Suprapubic skin (tissue), 3 donors: Measurements from ENCODE around the gene KIF20A.

Source experiments
- POLR2A ChIP-seq, 2 donors: fragments of 450-650 bp; IDR thresholded peaks; one replicate each; pipeline ENCODE4 v1.6.1; 2017; ENCODE audit warnings: antibody characterized with exemption in 2 of 2, mild to moderate bottlenecking in 2 of 2, moderate library complexity in 2 of 2
- TF ChIP-seq, protein P1 (sequence below), 2 donors: fragments of 200-600 bp in 1 of 2; fragments of 450-650 bp in 1 of 2; sonication (generic) in 1 of 2; IDR thresholded peaks; one replicate each; pipeline ENCODE4 v1.5.1; 2016 to 2019; ENCODE audit warnings: antibody characterized with exemption in 2 of 2, mild to moderate bottlenecking in 1 of 2, moderate library complexity in 1 of 2

DNA sequence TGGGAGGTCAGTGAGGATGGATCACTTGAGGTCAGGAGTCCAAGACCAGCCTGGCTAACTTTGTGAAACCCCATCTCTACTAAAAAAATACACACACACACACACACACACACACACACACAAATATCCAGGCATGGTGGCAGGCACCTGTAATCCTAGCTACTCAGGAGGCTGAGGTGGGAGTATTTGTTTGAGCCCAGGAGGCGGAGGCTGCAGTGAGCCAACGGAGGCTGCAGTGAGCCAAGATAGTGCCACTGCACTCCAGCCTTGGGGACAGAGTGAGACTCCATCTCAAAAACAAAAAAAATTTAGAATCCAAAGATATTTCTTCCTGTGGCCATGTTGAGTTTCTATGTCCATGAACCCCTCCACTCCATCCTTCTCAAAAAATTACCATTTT lies 55.7 kb downstream of the KIF20A start:
- TF ChIP-seq, protein P1, sequence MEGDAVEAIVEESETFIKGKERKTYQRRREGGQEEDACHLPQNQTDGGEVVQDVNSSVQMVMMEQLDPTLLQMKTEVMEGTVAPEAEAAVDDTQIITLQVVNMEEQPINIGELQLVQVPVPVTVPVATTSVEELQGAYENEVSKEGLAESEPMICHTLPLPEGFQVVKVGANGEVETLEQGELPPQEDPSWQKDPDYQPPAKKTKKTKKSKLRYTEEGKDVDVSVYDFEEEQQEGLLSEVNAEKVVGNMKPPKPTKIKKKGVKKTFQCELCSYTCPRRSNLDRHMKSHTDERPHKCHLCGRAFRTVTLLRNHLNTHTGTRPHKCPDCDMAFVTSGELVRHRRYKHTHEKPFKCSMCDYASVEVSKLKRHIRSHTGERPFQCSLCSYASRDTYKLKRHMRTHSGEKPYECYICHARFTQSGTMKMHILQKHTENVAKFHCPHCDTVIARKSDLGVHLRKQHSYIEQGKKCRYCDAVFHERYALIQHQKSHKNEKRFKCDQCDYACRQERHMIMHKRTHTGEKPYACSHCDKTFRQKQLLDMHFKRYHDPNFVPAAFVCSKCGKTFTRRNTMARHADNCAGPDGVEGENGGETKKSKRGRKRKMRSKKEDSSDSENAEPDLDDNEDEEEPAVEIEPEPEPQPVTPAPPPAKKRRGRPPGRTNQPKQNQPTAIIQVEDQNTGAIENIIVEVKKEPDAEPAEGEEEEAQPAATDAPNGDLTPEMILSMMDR (IDR thresholded peaks at IDR 0.05) = no peak
- no peak for TF ChIP-seq POLR2A (IDR thresholded peaks at IDR 0.05)
